Measurements from ENCODE around the gene EXOSC9.

GRCh38 chr4:121767166-121767565 lies 34.0 kb upstream of the EXOSC9 start:
- TF ChIP-seq CTCF (conservative IDR thresholded peaks at IDR 0.05; ENCODE audit: low read length) (no peak), EZH2phosphoT487 (IDR thresholded peaks at IDR 0.05; ENCODE audit: borderline replicate concordance) (no peak)
